Measurements from ENCODE around the gene GRIN2A. TPM values are rescaled to one million over a fixed set of nuclear protein-coding genes. Genes with fewer than 3 reads are reported as not detected.

GRIN2A gene
- total RNA-seq, 3 donors from 2014 or later: 0.29 to 0.33 TPM; not detected in 1

GRCh38 chr16:9950658-9951057 is 231.6 kb downstream of the GRIN2A start:
- no peaks in the 10 kb centered on the region for H3K9me3 ChIP-seq
- no peak for DNase-seq (ENCODE audit: low spot score in 2 of 2)
- no peak overlapping the region for H3K4me3 ChIP-seq
- no peak for TF ChIP-seq CTCF (IDR thresholded peaks at IDR 0.05)
- no peaks in the 10 kb centered on the region for H3K4me1 ChIP-seq
- no peak overlapping the region for H3K27ac ChIP-seq
- intact Hi-C loops (cut with DNase I; ENCODE audit: low total_unique reads): no loop called here
- H3K36me3 ChIP-seq: no peaks in the 10 kb centered on the region
- H3K27me3 ChIP-seq: peaks cover 0 to 18% of the 10 kb centered on the region in 2 donors

GRCh38 chr16:9949396-9949795 is 232.8 kb downstream of the GRIN2A start:
- intact Hi-C loops (cut with DNase I; ENCODE audit: low total_unique reads): no loop called here
- no peaks in the 10 kb centered on the region for H3K36me3 ChIP-seq
- H3K27ac ChIP-seq: no peak overlapping the region
- TF ChIP-seq POLR2A (IDR thresholded peaks at IDR 0.05) (no peak), CTCF (IDR thresholded peaks at IDR 0.05) (no peak), POLR2AphosphoS5 (IDR thresholded peaks at IDR 0.05) (no peak)
- H3K9me3 ChIP-seq: no peaks in the 10 kb centered on the region
- DNase-seq (ENCODE audit: low spot score in 2 of 2): no peak
- H3K4me3 ChIP-seq: no peak overlapping the region
- no peaks in the 10 kb centered on the region for H3K4me1 ChIP-seq
- H3K27me3 ChIP-seq: peaks cover 0 to 18% of the 10 kb centered on the region in 2 donors

DNA sequence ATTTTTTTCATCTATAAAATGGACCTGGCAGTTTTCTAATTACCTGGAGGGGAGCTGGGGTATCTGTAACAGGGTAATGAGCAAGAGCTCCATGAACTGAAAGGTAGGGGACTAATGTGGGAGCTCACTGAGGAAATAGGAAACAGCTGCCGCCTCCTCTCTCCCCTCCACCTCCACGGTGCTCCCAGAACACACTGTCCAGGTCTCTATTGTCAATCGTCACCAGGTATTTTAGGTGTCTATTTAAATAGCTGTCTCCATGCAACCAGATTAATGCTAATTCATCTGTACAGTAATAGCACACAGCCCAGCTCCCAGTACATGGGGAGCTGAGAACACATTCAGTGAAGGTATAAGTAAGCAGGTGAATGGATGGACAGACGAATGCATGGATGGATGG is 233.3 kb downstream of the GRIN2A start:
- Histone ChIP-seq H3K4me1 (no peaks in the 10 kb centered on the region), H3K27me3 (peaks cover 0 to 18% of the 10 kb centered on the region in 2 donors), H3K36me3 (no peaks in the 10 kb centered on the region), H3K4me3 (no peak overlapping the region), H3K27ac (no peak overlapping the region), H3K9me3 (no peaks in the 10 kb centered on the region)
- no peak for TF ChIP-seq CTCF (IDR thresholded peaks at IDR 0.05)
- TF ChIP-seq POLR2A (IDR thresholded peaks at IDR 0.05): no peak
- TF ChIP-seq POLR2AphosphoS5 (IDR thresholded peaks at IDR 0.05): no peak
- DNase-seq (ENCODE audit: low spot score in 2 of 2): no peak
- intact Hi-C loops (cut with DNase I; ENCODE audit: low total_unique reads): no loop called here

DNA sequence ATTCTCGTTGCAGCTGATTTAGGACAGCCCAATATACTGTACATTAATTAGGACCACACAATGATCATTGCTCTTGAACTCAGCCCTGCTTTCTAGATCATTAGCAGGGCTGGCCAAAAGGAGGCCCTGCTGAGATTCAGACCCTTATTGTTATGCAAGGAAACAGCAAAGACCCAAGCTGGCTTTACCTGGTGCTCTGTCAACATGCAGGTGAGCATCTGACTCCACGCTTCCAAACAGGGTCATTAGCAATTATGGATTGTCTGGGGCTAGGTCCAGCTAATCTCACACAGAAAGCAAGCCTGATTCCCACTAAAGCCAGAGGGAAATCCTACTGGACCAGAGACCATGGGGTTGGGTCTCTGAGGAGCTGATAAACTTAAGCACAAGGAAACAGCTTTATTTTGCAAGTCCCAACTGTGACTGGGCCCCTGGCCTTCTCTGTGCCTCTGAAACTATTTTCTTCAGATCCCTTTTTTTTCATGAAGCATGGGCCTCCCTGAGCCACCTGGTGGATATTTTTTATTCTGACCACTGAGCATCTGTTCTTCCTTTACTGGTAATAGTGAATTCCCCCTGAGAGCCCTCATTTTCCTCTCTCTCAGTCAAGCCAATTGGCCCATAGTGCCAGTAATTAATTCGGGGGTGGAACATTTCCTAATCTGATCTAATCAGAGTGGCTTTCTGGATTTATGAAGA is 236.1 kb downstream of the GRIN2A start:
- H3K27ac ChIP-seq: no peak overlapping the region
- no peaks in the 10 kb centered on the region for H3K9me3 ChIP-seq
- intact Hi-C loops (cut with DNase I; ENCODE audit: low total_unique reads): no loop called here
- H3K4me1 ChIP-seq: no peaks in the 10 kb centered on the region
- no peak for DNase-seq (ENCODE audit: low spot score in 2 of 2)
- H3K27me3 ChIP-seq: peaks cover 0 to 12% of the 10 kb centered on the region in 2 donors
- no peak overlapping the region for H3K4me3 ChIP-seq
- no peaks in the 10 kb centered on the region for H3K36me3 ChIP-seq
- TF ChIP-seq CTCF (IDR thresholded peaks at IDR 0.05) (no peak), POLR2AphosphoS5 (IDR thresholded peaks at IDR 0.05) (no peak), POLR2A (IDR thresholded peaks at IDR 0.05) (no peak)

DNA sequence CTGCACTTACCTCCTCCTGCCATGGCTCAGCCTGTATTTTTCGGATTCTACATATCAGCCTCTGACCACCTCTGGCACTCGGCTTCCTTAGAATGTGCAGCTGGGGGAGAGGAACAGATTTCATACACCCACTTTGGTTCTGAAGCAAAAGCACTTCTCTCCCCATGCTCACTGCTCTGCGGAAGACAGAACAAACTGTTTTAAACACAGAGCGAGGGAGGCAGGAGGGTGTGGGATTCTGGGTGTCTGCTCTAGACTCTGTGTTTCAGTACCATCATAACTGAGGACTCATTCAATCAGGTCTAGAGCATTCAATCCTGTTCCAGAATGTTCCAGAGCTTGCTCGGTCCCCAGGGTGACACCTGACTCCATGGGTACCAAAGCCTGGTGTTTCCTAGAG is 239.1 kb downstream of the GRIN2A start:
- intact Hi-C loops (cut with DNase I; ENCODE audit: low total_unique reads): no loop called here
- no peaks in the 10 kb centered on the region for H3K4me1 ChIP-seq
- TF ChIP-seq CTCF (IDR thresholded peaks at IDR 0.05): no peak
- TF ChIP-seq POLR2A (IDR thresholded peaks at IDR 0.05): no peak
- TF ChIP-seq POLR2AphosphoS5 (IDR thresholded peaks at IDR 0.05): no peak

More for the DNA sequence above, 239.1 kb downstream of the GRIN2A start:
- Histone ChIP-seq H3K9me3 (no peaks in the 10 kb centered on the region), H3K27ac (no peak overlapping the region), H3K36me3 (no peaks in the 10 kb centered on the region), H3K4me3 (no peak overlapping the region), H3K27me3 (peaks cover 0 to under 1% of the 10 kb centered on the region in 2 donors)
- no peak for DNase-seq (ENCODE audit: low spot score in 2 of 2)
